AG04450 (cell line): ENCODE data around the gene AEBP2. TPM values are rescaled to one million over a fixed set of nuclear protein-coding genes. Genes with fewer than 3 reads are reported as not detected.
"Not testable (repeated sequence)": the region's sequence is repeated elsewhere in the genome, so short reads cannot be mapped to it uniquely, and the experiment has no call there.

Experiments
- CTCF ChIA-PET: fragments of 300-600, 350-600 bp; formaldehyde crosslinking; extraction: SDS; loops from one replicate; lab custom pipeline; 2022; ENCODE audit warnings: antibody characterized with exemption, inconsistent platforms; lab: Charles Lee
- POLR2A ChIA-PET: fragments of 350-600 bp; formaldehyde crosslinking; extraction: SDS; loops from one replicate; lab custom pipeline; 2021; ENCODE audit warnings: antibody characterized with exemption, inconsistent platforms; lab: Yijun Ruan, JAX
- DNase-seq: peaks from one replicate; pipeline ENCODE4 v3.0.0-alpha.2; 2011; ENCODE audit warnings: low read depth, low spot score
- H3K27ac ChIP-seq: one replicate; pipeline ENCODE4 v1.5.1; 2012; ENCODE audit warnings: low read depth, low read length, control low read depth
- H3K27me3 ChIP-seq: one replicate; pipeline ENCODE4 v1.6.0; 2012; ENCODE audit warnings: low read length; ENCODE audit not compliant: control insufficient read depth, insufficient read depth
- H3K4me3 ChIP-seq: 2 replicates; pipeline ENCODE4 v1.5.1; 2011; ENCODE audit warnings: mild to moderate bottlenecking, low read depth, low read length, control low read depth
- H3K9me3 ChIP-seq: 2 replicates; pipeline ENCODE4 v1.5.1; 2012; ENCODE audit warnings: low read length; ENCODE audit not compliant: control insufficient read depth, insufficient read depth
- CTCF ChIP-seq: IDR thresholded peaks from 2 replicates; pipeline ENCODE4 v1.5.1; 2011; ENCODE audit warnings: low read depth, low read length, control low read depth, inconsistent platforms
- polyA plus RNA-seq: library from polyadenylated mRNA; depleted of rRNA; stranded (reverse); fragments of >200 nt; gene quantifications from 2 replicates; pipeline ENCODE4 v1.2.3, GENCODE V29; 2011

AEBP2 gene
- polyA plus RNA-seq, 1 experiment = 19.1 TPM

GRCh38 chr12:19412844-19413243, 26.4 kb upstream of the AEBP2 start:
- Histone ChIP-seq H3K9me3 (no peaks in the 10 kb centered on the region), H3K4me3 (no peak overlapping the region), H3K27me3 (no peaks in the 10 kb centered on the region), H3K27ac (no peak overlapping the region)
- DNase-seq = no peak
- CTCF ChIA-PET = interaction anchor here (0.6 kb wide), 1 partner anchor 14 kb away, joined by 4 read pairs; no protein-coding TSS in a partner anchor
- POLR2A ChIA-PET = no interaction called here
- TF ChIP-seq CTCF = no peak

- H3K4me3 ChIP-seq, H3K9me3 ChIP-seq, H3K27ac ChIP-seq, POLR2A ChIA-PET, DNase-seq, H3K27me3 ChIP-seq: not testable (repeated sequence)
- CTCF ChIA-PET = interaction anchor here (1.0 kb wide), 1 partner anchor 125 kb away, joined by 3 read pairs; no protein-coding TSS in a partner anchor
Measured at GRCh38 chr12:19413582-19413981, 25.7 kb upstream of the AEBP2 start.

- ChIA-PET CTCF (no interaction called here), POLR2A (interaction anchor here (0.6 kb wide), 1 partner anchor 13 kb away, joined by 3 read pairs; no protein-coding TSS in a partner anchor)
- Histone ChIP-seq H3K4me3 (no peak overlapping the region), H3K9me3 (no peaks in the 10 kb centered on the region), H3K27ac (no peak overlapping the region), H3K27me3 (no peaks in the 10 kb centered on the region)
- TF ChIP-seq CTCF = no peak
- no peak for DNase-seq
Measured at GRCh38 chr12:19415563-19415962, 23.7 kb upstream of the AEBP2 start.

- no peak overlapping the region for H3K4me3 ChIP-seq
- H3K27me3 ChIP-seq = no peaks in the 10 kb centered on the region
- no peak overlapping the region for H3K27ac ChIP-seq
- POLR2A ChIA-PET = no interaction called here
- TF ChIP-seq CTCF = no peak
- no peaks in the 10 kb centered on the region for H3K9me3 ChIP-seq
- DNase-seq = no peak
- CTCF ChIA-PET = no interaction called here
Measured at GRCh38 chr12:19419086-19419485, 20.2 kb upstream of the AEBP2 start.

- H3K27ac ChIP-seq = no peak overlapping the region
- H3K27me3 ChIP-seq = no peaks in the 10 kb centered on the region
- ChIA-PET POLR2A (no interaction called here), CTCF (interaction anchor here (0.7 kb wide), 1 partner anchor 147 kb away, joined by 3 read pairs; no protein-coding TSS in a partner anchor)
- no peak overlapping the region for H3K4me3 ChIP-seq
- no peak for DNase-seq
- TF ChIP-seq CTCF = no peak
- H3K9me3 ChIP-seq = peaks cover 3% of the 10 kb centered on the region; the same call in 1 of the 2 replicates
Measured at GRCh38 chr12:19421503-19422282, 17.6 kb upstream of the AEBP2 start.
